ENCODE measurements around the gene CADM3. TPM values are rescaled to one million over a fixed set of nuclear protein-coding genes. Genes with fewer than 3 reads are reported as not detected.

The CADM3 gene
- polyA plus RNA-seq, 2 of the 4 experiments (the other 2 are of a cell fraction), result 0.10 to 0.13 TPM

- WGBS (ENCODE audit: missing lambda C conversion rate), result 11% methylated on average over 20 of the region's 24 CpGs
- Histone ChIP-seq H3K4me2 (peak overlapping the region; percentile 53), H3K27ac (no peak overlapping the region), H3K9me3 (no peaks in the 10 kb centered on the region), H3K4me1 (no peaks in the 10 kb centered on the region), H3K4me3 (peak overlapping the region; percentile 26; the same call in 1 of the 3 replicates)
- peak; percentile 72 to 78; a peak in 5 of 6 replicates for ATAC-seq
- peak; percentile 95 for TF ChIP-seq RFX5 (IDR thresholded peaks at IDR 0.05)
- TF ChIP-seq JUN (IDR thresholded peaks at IDR 0.05), result no peak
- no peak for TF ChIP-seq HEYL (CRISPR knock-in tag; IDR thresholded peaks at IDR 0.05)
- CTCF ChIA-PET, result interaction anchor here (1.1 to 1.7 kb wide), 3 partner anchors 10 to 703 kb away, joined by 3 to 6 read pairs (median 3); no protein-coding TSS in a partner anchor
- no peak for FAIRE-seq
- DNase-seq (ENCODE audit: low read depth in 1 of 2, low spot score in 1 of 2), result peak in 1 of 2 experiments; percentile 16
- POLR2A ChIA-PET, result no interaction called here
These were observed 17.0 kb downstream of the CADM3 start for GRCh38 chr1:159188375-159188788.

GRCh38 chr1:159190441-159190840 is 19.0 kb downstream of the CADM3 start:
- WGBS (ENCODE audit: missing lambda C conversion rate), result 0% methylated on average over 2 of the region's 2 CpGs
- Histone ChIP-seq H3K27ac (no peak overlapping the region), H3K4me3 (no peak overlapping the region), H3K4me2 (no peak overlapping the region), H3K4me1 (no peaks in the 10 kb centered on the region), H3K9me3 (no peaks in the 10 kb centered on the region)
- no peak for TF ChIP-seq ZFP36 (IDR thresholded peaks at IDR 0.05; ENCODE audit: borderline replicate concordance, partially characterized antibody)
- no peak for TF ChIP-seq HOXA7 (CRISPR knock-in tag; IDR thresholded peaks at IDR 0.05)
- no peak for TF ChIP-seq TFCP2L1 (CRISPR knock-in tag; IDR thresholded peaks at IDR 0.05)
- no peak for TF ChIP-seq HDAC2 (IDR thresholded peaks at IDR 0.05)
- TF ChIP-seq JUN (IDR thresholded peaks at IDR 0.05), result no peak
- TF ChIP-seq MYC (IDR thresholded peaks at IDR 0.05; ENCODE audit: borderline replicate concordance, low read length), result no peak
- TF ChIP-seq MAX (IDR thresholded peaks at IDR 0.05), result no peak
- TF ChIP-seq TP53 (CRISPR knock-in tag; IDR thresholded peaks at IDR 0.05), result no peak
- TF ChIP-seq, protein P1, sequence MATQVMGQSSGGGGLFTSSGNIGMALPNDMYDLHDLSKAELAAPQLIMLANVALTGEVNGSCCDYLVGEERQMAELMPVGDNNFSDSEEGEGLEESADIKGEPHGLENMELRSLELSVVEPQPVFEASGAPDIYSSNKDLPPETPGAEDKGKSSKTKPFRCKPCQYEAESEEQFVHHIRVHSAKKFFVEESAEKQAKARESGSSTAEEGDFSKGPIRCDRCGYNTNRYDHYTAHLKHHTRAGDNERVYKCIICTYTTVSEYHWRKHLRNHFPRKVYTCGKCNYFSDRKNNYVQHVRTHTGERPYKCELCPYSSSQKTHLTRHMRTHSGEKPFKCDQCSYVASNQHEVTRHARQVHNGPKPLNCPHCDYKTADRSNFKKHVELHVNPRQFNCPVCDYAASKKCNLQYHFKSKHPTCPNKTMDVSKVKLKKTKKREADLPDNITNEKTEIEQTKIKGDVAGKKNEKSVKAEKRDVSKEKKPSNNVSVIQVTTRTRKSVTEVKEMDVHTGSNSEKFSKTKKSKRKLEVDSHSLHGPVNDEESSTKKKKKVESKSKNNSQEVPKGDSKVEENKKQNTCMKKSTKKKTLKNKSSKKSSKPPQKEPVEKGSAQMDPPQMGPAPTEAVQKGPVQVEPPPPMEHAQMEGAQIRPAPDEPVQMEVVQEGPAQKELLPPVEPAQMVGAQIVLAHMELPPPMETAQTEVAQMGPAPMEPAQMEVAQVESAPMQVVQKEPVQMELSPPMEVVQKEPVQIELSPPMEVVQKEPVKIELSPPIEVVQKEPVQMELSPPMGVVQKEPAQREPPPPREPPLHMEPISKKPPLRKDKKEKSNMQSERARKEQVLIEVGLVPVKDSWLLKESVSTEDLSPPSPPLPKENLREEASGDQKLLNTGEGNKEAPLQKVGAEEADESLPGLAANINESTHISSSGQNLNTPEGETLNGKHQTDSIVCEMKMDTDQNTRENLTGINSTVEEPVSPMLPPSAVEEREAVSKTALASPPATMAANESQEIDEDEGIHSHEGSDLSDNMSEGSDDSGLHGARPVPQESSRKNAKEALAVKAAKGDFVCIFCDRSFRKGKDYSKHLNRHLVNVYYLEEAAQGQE (IDR thresholded peaks at IDR 0.05), result no peak
- TF ChIP-seq PHF8 (IDR thresholded peaks at IDR 0.05; ENCODE audit: borderline replicate concordance, low read depth), result no peak
- no peak for TF ChIP-seq RFX5 (IDR thresholded peaks at IDR 0.05)
- no peak for TF ChIP-seq RCOR1 (IDR thresholded peaks at IDR 0.05; ENCODE audit: low read depth, low read length)
- TF ChIP-seq NPAS2 (CRISPR knock-in tag; IDR thresholded peaks at IDR 0.05; ENCODE audit: borderline replicate concordance), result no peak
- no peak for TF ChIP-seq MAFK (IDR thresholded peaks at IDR 0.05; ENCODE audit: partially characterized antibody)
- no peak for ATAC-seq
- POLR2A ChIA-PET, result no interaction called here
- CTCF ChIA-PET, result interaction anchor here (0.8 to 1.0 kb wide), 2 partner anchors 12 to 22 kb away, joined by 3 to 4 read pairs; no protein-coding TSS in a partner anchor
- DNase-seq (ENCODE audit: low read depth in 1 of 2, low spot score in 1 of 2), result no peak
- no peak for FAIRE-seq

GRCh38 chr1:159196543-159196942 is 25.1 kb downstream of the CADM3 start:
- ATAC-seq (peak; percentile 58 to 76; a peak in 3 of 6 replicates), FAIRE-seq (no peak), DNase-seq (ENCODE audit: low read depth in 1 of 2, low spot score in 1 of 2) (peak in 1 of 2 experiments; percentile 9)
- ChIA-PET POLR2A (no interaction called here), CTCF (interaction anchor here (0.6 to 11.3 kb wide), 15 partner anchors 13 to 809 kb away, joined by 3 to 186 read pairs (median 4); no protein-coding TSS in a partner anchor)
- WGBS (ENCODE audit: missing lambda C conversion rate), result 24% methylated on average over 5 of the region's 5 CpGs
- Histone ChIP-seq H3K4me2 (no peak overlapping the region), H3K27ac (no peak overlapping the region), H3K4me3 (no peak overlapping the region), H3K9me3 (no peaks in the 10 kb centered on the region), H3K4me1 (no peaks in the 10 kb centered on the region)
- TF ChIP-seq KDM1A (IDR thresholded peaks at IDR 0.05; ENCODE audit: low read depth) (no peak), MAFK (IDR thresholded peaks at IDR 0.05; ENCODE audit: partially characterized antibody) (no peak), PBX3 (IDR thresholded peaks at IDR 0.05) (no peak), SREBF2 (IDR thresholded peaks at IDR 0.05) (no peak), ESRRA (IDR thresholded peaks at IDR 0.05; ENCODE audit: borderline replicate concordance, low read length) (no peak), FOXS1 (CRISPR knock-in tag; IDR thresholded peaks at IDR 0.05) (no peak), SMC3 (IDR thresholded peaks at IDR 0.05) (no peak)
- TF ChIP-seq, protein P2, sequence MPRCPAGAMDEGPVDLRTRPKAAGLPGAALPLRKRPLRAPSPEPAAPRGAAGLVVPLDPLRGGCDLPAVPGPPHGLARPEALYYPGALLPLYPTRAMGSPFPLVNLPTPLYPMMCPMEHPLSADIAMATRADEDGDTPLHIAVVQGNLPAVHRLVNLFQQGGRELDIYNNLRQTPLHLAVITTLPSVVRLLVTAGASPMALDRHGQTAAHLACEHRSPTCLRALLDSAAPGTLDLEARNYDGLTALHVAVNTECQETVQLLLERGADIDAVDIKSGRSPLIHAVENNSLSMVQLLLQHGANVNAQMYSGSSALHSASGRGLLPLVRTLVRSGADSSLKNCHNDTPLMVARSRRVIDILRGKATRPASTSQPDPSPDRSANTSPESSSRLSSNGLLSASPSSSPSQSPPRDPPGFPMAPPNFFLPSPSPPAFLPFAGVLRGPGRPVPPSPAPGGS (IDR thresholded peaks at IDR 0.05), result no peak

All from A549 (cell line).